Measurements from ENCODE around the gene RDH14. TPM values are rescaled to one million over a fixed set of nuclear protein-coding genes. Genes with fewer than 3 reads are reported as not detected.

Gene RDH14
- total RNA-seq, result 100 to 1,000 TPM in 1 of 4 donors, 10 to 100 TPM in 3; 26.4 to 138 (median 32.5) TPM

GRCh38 chr2:18560031-18560796 is at the start of gene RDH14:
RDH14 (minus strand) TSS chr2:18560653; CDS start chr2:18560572, 81 bp downstream.
- peaks cover 0 to 8% of the 10 kb centered on the region in 2 donors for H3K9me3 ChIP-seq
- DNase-seq, result peak; percentile 96
- peak; percentile 78 for TF ChIP-seq POLR2A (IDR thresholded peaks at IDR 0.05)
- TF ChIP-seq POLR2AphosphoS5 (IDR thresholded peaks at IDR 0.05), result peak; percentile 78 to 88 (median 83)
- no peak for TF ChIP-seq EP300 (IDR thresholded peaks at IDR 0.05; ENCODE audit: low read depth)
- TF ChIP-seq CTCF (IDR thresholded peaks at IDR 0.05), result peak in 1 of 5 experiments; percentile 22
- H3K36me3 ChIP-seq, result peaks cover 0 to 7% (median 2%) of the 10 kb centered on the region in 4 donors
- H3K27ac ChIP-seq, result peak within 1 kb of the TSS; percentile 99
- H3K27me3 ChIP-seq, result no peaks in the 10 kb centered on the region
- 0% methylated on average over 17 of the region's 81 CpGs; no CpG with 5 or more reads in 1 of the 2 donors for WGBS, 2 donors (ENCODE audit: low coverage in 1 of 2)
- intact Hi-C loops (cut with DNase I; ENCODE audit: low total_unique reads) (no loop called here), in situ Hi-C loops (cut with MboI; ENCODE audit: low pct_ligation_motif_present in 1 of 4, low pct_unique_long_range_greater_than_20kb in 1 of 4, low sequenced_read_pairs in 3 of 4) (no loop called here)
- H3K4me1 ChIP-seq, result peaks cover 0 to 29% (median 13%) of the 10 kb centered on the region in 4 donors
- peak within 1 kb of the TSS; percentile 83 to 98 (median 96) for H3K4me3 ChIP-seq

- WGBS, 2 donors (ENCODE audit: low coverage in 1 of 2), result 34 to 71% methylated on average over 1 of the region's 1 CpG
- intact Hi-C loops (cut with DNase I; ENCODE audit: low total_unique reads), result no loop called here
- H3K4me3 ChIP-seq, result no peak overlapping the region
- DNase-seq, result no peak
- no peaks in the 10 kb centered on the region for H3K4me1 ChIP-seq
- no peak overlapping the region for H3K27ac ChIP-seq
- H3K36me3 ChIP-seq, result no peaks in the 10 kb centered on the region
- no peaks in the 10 kb centered on the region for H3K9me3 ChIP-seq
- no peak for TF ChIP-seq POLR2AphosphoS5 (IDR thresholded peaks at IDR 0.05)
- TF ChIP-seq EP300 (IDR thresholded peaks at IDR 0.05; ENCODE audit: low read depth), result no peak
- no peak for TF ChIP-seq CTCF (IDR thresholded peaks at IDR 0.05)
- TF ChIP-seq POLR2A (IDR thresholded peaks at IDR 0.05), result no peak
- in situ Hi-C loops (cut with MboI; ENCODE audit: low pct_ligation_motif_present in 1 of 4, low pct_unique_long_range_greater_than_20kb in 1 of 4, low sequenced_read_pairs in 3 of 4), result no loop called here
- H3K27me3 ChIP-seq, result no peaks in the 10 kb centered on the region
Observed at GRCh38 chr2:18610090-18610489, 49.6 kb upstream of the RDH14 start.

GRCh38 chr2:18605115-18605514 is 44.7 kb upstream of the RDH14 start:
- H3K4me1 ChIP-seq, result no peaks in the 10 kb centered on the region
- in situ Hi-C loops (cut with MboI; ENCODE audit: low pct_ligation_motif_present in 1 of 4, low pct_unique_long_range_greater_than_20kb in 1 of 4, low sequenced_read_pairs in 3 of 4), result no loop called here
- H3K27me3 ChIP-seq, result no peaks in the 10 kb centered on the region
- intact Hi-C loops (cut with DNase I; ENCODE audit: low total_unique reads), result no loop called here
- no peak overlapping the region for H3K27ac ChIP-seq
- no peaks in the 10 kb centered on the region for H3K9me3 ChIP-seq
- no peak for DNase-seq
- H3K4me3 ChIP-seq, result no peak overlapping the region
- TF ChIP-seq POLR2A (IDR thresholded peaks at IDR 0.05) (no peak), CTCF (IDR thresholded peaks at IDR 0.05) (no peak), EP300 (IDR thresholded peaks at IDR 0.05; ENCODE audit: low read depth) (no peak), POLR2AphosphoS5 (IDR thresholded peaks at IDR 0.05) (no peak)
- no peaks in the 10 kb centered on the region for H3K36me3 ChIP-seq

GRCh38 chr2:18604531-18604885 is 44.1 kb upstream of the RDH14 start:
- in situ Hi-C loops (cut with MboI; ENCODE audit: low pct_ligation_motif_present in 1 of 4, low pct_unique_long_range_greater_than_20kb in 1 of 4, low sequenced_read_pairs in 3 of 4) (no loop called here), intact Hi-C loops (cut with DNase I; ENCODE audit: low total_unique reads) (no loop called here)
- no peaks in the 10 kb centered on the region for H3K27me3 ChIP-seq
- DNase-seq, result no peak
- no peak overlapping the region for H3K4me3 ChIP-seq
- WGBS, 2 donors (ENCODE audit: low coverage in 1 of 2), result 48 to 61% methylated on average over 2 of the region's 2 CpGs
- H3K27ac ChIP-seq, result no peak overlapping the region
- no peaks in the 10 kb centered on the region for H3K4me1 ChIP-seq
- H3K36me3 ChIP-seq, result no peaks in the 10 kb centered on the region
- no peaks in the 10 kb centered on the region for H3K9me3 ChIP-seq
- TF ChIP-seq POLR2A (IDR thresholded peaks at IDR 0.05) (no peak), POLR2AphosphoS5 (IDR thresholded peaks at IDR 0.05) (no peak)
